Duodenal mucosa (tissue), 2 donors: ENCODE results near the gene UTRN.

Experiments
- H3K27ac ChIP-seq: one replicate; pipeline ENCODE4 v1.7.0; 2013; ENCODE audit warnings: low read depth, low read length
- H3K27me3 ChIP-seq, 2 donors: one replicate each; pipeline ENCODE4 v1.7.0; 2013; ENCODE audit warnings: low read length in 2 of 2, control low read depth in 1 of 2; ENCODE audit not compliant: insufficient read depth in 2 of 2, control insufficient read depth in 1 of 2
- H3K36me3 ChIP-seq, 2 donors: one replicate each; pipeline ENCODE4 v1.7.0; 2013; ENCODE audit warnings: low read length in 2 of 2, control low read depth in 1 of 2; ENCODE audit not compliant: insufficient read depth in 2 of 2, control insufficient read depth in 1 of 2
- H3K4me1 ChIP-seq, 2 donors: one replicate each; pipeline ENCODE4 v1.7.0; 2013; ENCODE audit warnings: low read length in 2 of 2, control low read depth in 1 of 2; ENCODE audit not compliant: insufficient read depth in 2 of 2, control insufficient read depth in 1 of 2
- H3K4me3 ChIP-seq, 2 donors: one replicate each; pipeline ENCODE4 v1.7.0; 2013; ENCODE audit warnings: low read length in 2 of 2, low read depth in 1 of 2
- H3K9ac ChIP-seq, 2 donors: one replicate each; pipeline ENCODE4 v1.7.0; 2013; ENCODE audit warnings: low read length in 2 of 2, low read depth in 1 of 2
- H3K9me3 ChIP-seq, 2 donors: one replicate each; pipeline ENCODE4 v1.7.0; 2013; ENCODE audit warnings: low read length in 2 of 2, control low read depth in 1 of 2; ENCODE audit not compliant: control insufficient read depth in 1 of 2

The UTRN gene

GRCh38 chr6:144279484-144280150 is 5.5 kb upstream of the UTRN start:
- Histone ChIP-seq H3K4me3 (no peak overlapping the region), H3K4me1 (peaks cover 9% of the 10 kb centered on the region in 2 donors)

DNA sequence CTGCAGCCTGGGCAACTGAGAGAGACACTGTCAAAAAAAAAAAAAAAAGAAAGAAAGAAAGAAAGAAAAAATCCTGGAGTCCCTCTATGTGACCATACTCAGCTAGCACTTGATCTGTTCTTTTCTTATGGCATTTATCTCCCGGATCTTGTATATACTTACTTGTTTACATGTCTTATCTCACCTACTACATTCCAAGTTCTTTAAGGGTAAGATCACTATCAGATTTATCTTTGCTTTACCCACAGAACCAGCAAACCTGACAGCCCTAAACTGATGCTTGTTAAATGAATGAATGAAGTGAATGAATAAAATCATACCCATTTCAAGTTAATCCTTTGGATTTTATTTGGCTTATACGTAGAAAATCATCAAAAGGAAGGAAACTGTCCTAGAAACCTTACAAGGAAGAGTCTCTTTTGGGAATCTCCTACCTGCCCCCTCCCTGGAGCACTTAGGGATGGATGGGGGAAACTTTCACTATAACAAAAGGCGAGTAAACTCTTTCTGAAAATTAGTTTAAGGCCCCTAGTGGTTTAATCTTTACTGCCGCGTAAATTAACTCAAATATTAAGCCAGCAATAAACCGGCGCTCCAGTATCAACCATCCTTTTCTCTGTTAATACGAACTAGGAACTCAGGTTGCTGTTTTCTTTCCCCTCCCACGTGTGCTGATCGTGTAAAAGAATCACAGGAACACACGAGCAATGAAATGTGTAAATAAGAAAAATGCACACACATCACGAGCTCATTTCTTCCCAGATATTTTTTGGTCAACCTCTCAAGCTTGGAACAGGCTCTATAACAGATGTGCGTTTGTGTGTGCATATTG is 1.3 kb upstream of the UTRN start:
- Histone ChIP-seq H3K36me3 (no peaks in the 10 kb centered on the region), H3K4me1 (peaks cover 9 to 15% of the 10 kb centered on the region in 2 donors), H3K27ac (no peak overlapping the region), H3K4me3 (peak overlapping the region; percentile 93 to 95), H3K27me3 (no peaks in the 10 kb centered on the region), H3K9ac (peak overlapping the region; percentile 78 to 87), H3K9me3 (no peaks in the 10 kb centered on the region)

More at GRCh38 chr6:144279484-144280150, 5.5 kb upstream of the UTRN start:
- Histone ChIP-seq H3K9ac (no peak overlapping the region), H3K36me3 (no peaks in the 10 kb centered on the region), H3K9me3 (no peaks in the 10 kb centered on the region), H3K27me3 (no peaks in the 10 kb centered on the region), H3K27ac (no peak overlapping the region)

- H3K27ac ChIP-seq = peak overlapping the region; percentile 56
Observed at GRCh38 chr6:144284478-144284782, 705 bp upstream of the UTRN start.

GRCh38 chr6:144285548-144285797 is 338 bp downstream of the UTRN start:
- Histone ChIP-seq H3K27ac (peak overlapping the region; percentile 63), H3K4me1 (peaks cover 9 to 15% of the 10 kb centered on the region in 2 donors), H3K4me3 (peak overlapping the region; percentile 93 to 95), H3K27me3 (no peaks in the 10 kb centered on the region), H3K9ac (peak overlapping the region; percentile 78 to 87), H3K9me3 (no peaks in the 10 kb centered on the region), H3K36me3 (no peaks in the 10 kb centered on the region)

More at GRCh38 chr6:144284478-144284782, 705 bp upstream of the UTRN start:
- Histone ChIP-seq H3K4me1 (peaks cover 9 to 15% of the 10 kb centered on the region in 2 donors), H3K9me3 (no peaks in the 10 kb centered on the region), H3K9ac (peak overlapping the region; percentile 78 to 87), H3K4me3 (peak overlapping the region; percentile 93 to 95), H3K36me3 (no peaks in the 10 kb centered on the region), H3K27me3 (no peaks in the 10 kb centered on the region)

GRCh38 chr6:144285798-144286502 is 815 bp downstream of the UTRN start:
- peaks cover 9 to 15% of the 10 kb centered on the region in 2 donors for H3K4me1 ChIP-seq
- no peaks in the 10 kb centered on the region for H3K9me3 ChIP-seq
- peak overlapping the region; percentile 93 to 95 for H3K4me3 ChIP-seq
- H3K27ac ChIP-seq = peak overlapping the region; percentile 63
- no peaks in the 10 kb centered on the region for H3K36me3 ChIP-seq
- peak overlapping the region; percentile 78 to 87 for H3K9ac ChIP-seq
- no peaks in the 10 kb centered on the region for H3K27me3 ChIP-seq

- peaks cover 9 to 15% of the 10 kb centered on the region in 2 donors for H3K4me1 ChIP-seq
Observed at GRCh38 chr6:144286503-144287393, 1.6 kb downstream of the UTRN start.

DNA sequence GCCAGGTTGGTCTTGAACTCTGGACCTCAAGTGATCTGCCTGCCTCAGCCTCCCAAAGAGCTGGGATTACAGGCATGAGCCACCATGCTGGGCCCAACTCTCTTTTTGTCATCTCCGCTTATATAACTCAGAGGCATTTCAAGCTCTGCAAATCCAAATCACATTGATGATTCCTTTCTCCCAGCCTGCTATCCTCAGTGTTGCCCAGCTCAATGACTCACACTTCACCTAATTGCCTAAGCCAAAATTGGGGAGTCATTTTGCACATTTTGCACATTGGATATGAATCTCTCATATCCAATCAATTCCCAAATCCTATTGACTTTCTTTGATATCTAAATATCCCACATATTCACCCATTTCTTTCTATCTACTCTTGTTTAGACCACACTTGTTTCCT is 3.9 kb downstream of the UTRN start:
- no peaks in the 10 kb centered on the region for H3K9me3 ChIP-seq
- peaks cover 4 to 12% of the 10 kb centered on the region in 2 donors for H3K4me1 ChIP-seq
- no peak overlapping the region for H3K9ac ChIP-seq
- no peaks in the 10 kb centered on the region for H3K27me3 ChIP-seq
- H3K36me3 ChIP-seq = no peaks in the 10 kb centered on the region
- H3K27ac ChIP-seq = no peak overlapping the region
- no peak overlapping the region for H3K4me3 ChIP-seq

More at GRCh38 chr6:144286503-144287393, 1.6 kb downstream of the UTRN start:
- no peaks in the 10 kb centered on the region for H3K9me3 ChIP-seq
- H3K9ac ChIP-seq = peak overlapping the region; percentile 78 to 87
- no peaks in the 10 kb centered on the region for H3K27me3 ChIP-seq
- peak overlapping the region; percentile 46 for H3K27ac ChIP-seq
- no peaks in the 10 kb centered on the region for H3K36me3 ChIP-seq
- peak overlapping the region; percentile 93 to 95 for H3K4me3 ChIP-seq

DNA sequence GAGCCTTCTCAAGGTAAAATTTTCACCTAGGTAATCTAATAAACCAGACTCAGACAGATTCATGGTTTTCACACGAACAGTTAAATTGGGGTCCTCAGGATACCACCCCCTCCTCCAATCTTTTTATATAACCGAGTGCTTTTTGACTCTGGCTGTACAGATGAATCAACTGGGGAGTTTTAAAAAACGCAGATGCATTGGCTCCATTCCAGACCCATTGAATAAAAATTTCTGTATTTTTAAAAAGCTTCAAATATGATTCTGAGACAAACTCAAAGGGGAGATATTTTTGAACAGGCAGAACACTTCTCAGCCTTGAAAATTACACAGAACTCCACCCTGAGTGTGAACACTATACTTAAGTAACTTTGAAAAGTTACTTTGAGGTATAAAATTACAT is 7.2 kb downstream of the UTRN start:
- Histone ChIP-seq H3K9me3 (no peaks in the 10 kb centered on the region), H3K4me1 (peaks cover 6 to 9% of the 10 kb centered on the region in 2 donors), H3K27ac (no peak overlapping the region), H3K4me3 (no peak overlapping the region), H3K9ac (no peak overlapping the region), H3K36me3 (no peaks in the 10 kb centered on the region), H3K27me3 (no peaks in the 10 kb centered on the region)

GRCh38 chr6:144294016-144294415 is 8.9 kb downstream of the UTRN start:
- H3K9ac ChIP-seq = no peak overlapping the region
- no peak overlapping the region for H3K4me3 ChIP-seq
- H3K4me1 ChIP-seq = peaks cover 16 to 18% of the 10 kb centered on the region in 2 donors
- no peaks in the 10 kb centered on the region for H3K27me3 ChIP-seq
- H3K36me3 ChIP-seq = no peaks in the 10 kb centered on the region
- H3K27ac ChIP-seq = no peak overlapping the region
- no peaks in the 10 kb centered on the region for H3K9me3 ChIP-seq
